GM18526 (cell line): ENCODE measurements around the gene RTN1.

ENCODE experiments used
- POLR2A ChIP-seq: IDR thresholded peaks from 3 replicates; pipeline ENCODE4 v1.6.1; 2011; ENCODE audit not compliant: insufficient read length; ENCODE audit errors: extremely low read depth

RTN1 gene

GRCh38 chr14:59772233-59772632, 98.3 kb downstream of the RTN1 start:
- no peak for TF ChIP-seq POLR2A

GRCh38 chr14:59771577-59771976, 99.0 kb downstream of the RTN1 start:
- no peak for TF ChIP-seq POLR2A

- no peak for TF ChIP-seq POLR2A
Observed at GRCh38 chr14:59769586-59769985, 101.0 kb downstream of the RTN1 start.

- no peak for TF ChIP-seq POLR2A
Observed at GRCh38 chr14:59768855-59769375, 101.7 kb downstream of the RTN1 start.

- no peak for TF ChIP-seq POLR2A
Observed at GRCh38 chr14:59761851-59762250, 108.7 kb downstream of the RTN1 start.

GRCh38 chr14:59755409-59756135, 115.0 kb downstream of the RTN1 start:
- no peak for TF ChIP-seq POLR2A

GRCh38 chr14:59754256-59754655, 116.3 kb downstream of the RTN1 start:
- no peak for TF ChIP-seq POLR2A

GRCh38 chr14:59753512-59753911, 117.1 kb downstream of the RTN1 start:
- TF ChIP-seq POLR2A = no peak

GRCh38 chr14:59751578-59751977, 119.0 kb downstream of the RTN1 start:
- no peak for TF ChIP-seq POLR2A

GRCh38 chr14:59739794-59740193, 130.8 kb downstream of the RTN1 start:
- no peak for TF ChIP-seq POLR2A

- TF ChIP-seq POLR2A = no peak
Observed at GRCh38 chr14:59728304-59728703, 142.3 kb downstream of the RTN1 start.

- TF ChIP-seq POLR2A = no peak
Observed at GRCh38 chr14:59727073-59727661, 143.4 kb downstream of the RTN1 start.

- no peak for TF ChIP-seq POLR2A
Observed at GRCh38 chr14:59711080-59711479, 159.5 kb downstream of the RTN1 start.

GRCh38 chr14:59707778-59708561, 162.6 kb downstream of the RTN1 start:
- no peak for TF ChIP-seq POLR2A

GRCh38 chr14:59705866-59706265, 164.7 kb downstream of the RTN1 start:
- TF ChIP-seq POLR2A = no peak

GRCh38 chr14:59705245-59705644, 165.3 kb downstream of the RTN1 start:
- no peak for TF ChIP-seq POLR2A

- TF ChIP-seq POLR2A = no peak
Observed at GRCh38 chr14:59704054-59704645, 166.4 kb downstream of the RTN1 start.
